ENCODE measurements around the gene PRAMEF20.

Gene PRAMEF20

GRCh38 chr1:13465515-13465914 lies 55.3 kb downstream of the PRAMEF20 start:
- 65% methylated on average over 1 of the region's 1 CpG for WGBS
- H3K9me3 ChIP-seq (ENCODE audit: insufficient read depth, low read depth, low read length), result peaks cover 10% of the 10 kb centered on the region; the same call in 1 of the 2 replicates

GRCh38 chr1:13469343-13469742 lies 59.1 kb downstream of the PRAMEF20 start:
- Histone ChIP-seq H3K36me3 (ENCODE audit: insufficient read depth, low read length) (no peaks in the 10 kb centered on the region), H3K9me3 (ENCODE audit: insufficient read depth, low read depth, low read length) (0 out of 2 replicates have a peak, but pooled peaks cover 3% of the 10 kb centered on the region), H3K9ac (ENCODE audit: low read depth, low read length) (no peak overlapping the region), H3K4me3 (ENCODE audit: low read length) (no peak overlapping the region), H3K4me1 (ENCODE audit: insufficient read depth, low read length) (no peaks in the 10 kb centered on the region), H3K27me3 (ENCODE audit: insufficient read depth, low read length) (no peaks in the 10 kb centered on the region), H3K27ac (ENCODE audit: low read depth, low read length) (no peak overlapping the region)
- 47% methylated on average over 5 of the region's 5 CpGs for WGBS

More at GRCh38 chr1:13465515-13465914, 55.3 kb downstream of the PRAMEF20 start:
- H3K9ac ChIP-seq (ENCODE audit: low read depth, low read length), result no peak overlapping the region
- H3K27me3 ChIP-seq (ENCODE audit: insufficient read depth, low read length), result no peaks in the 10 kb centered on the region
- no peak overlapping the region for H3K27ac ChIP-seq (ENCODE audit: low read depth, low read length)
- H3K4me3 ChIP-seq (ENCODE audit: low read length), result no peak overlapping the region
- no peaks in the 10 kb centered on the region for H3K4me1 ChIP-seq (ENCODE audit: insufficient read depth, low read length)
- no peaks in the 10 kb centered on the region for H3K36me3 ChIP-seq (ENCODE audit: insufficient read depth, low read length)

Data from HUES64 (cell line).